Sigmoid colon (tissue), 7 donors: Measurements from ENCODE around the gene GPR137B. TPM values are rescaled to one million over a fixed set of nuclear protein-coding genes. Genes with fewer than 3 reads are reported as not detected.

Experiments
- DNase-seq: peaks from one replicate; pipeline ENCODE4 v3.0.0-alpha.2; 2019
- H3K27ac ChIP-seq, 4 donors: fragments of 200-600 bp; sonication (generic); one replicate each; pipeline ENCODE4 v1.5.1; 2016 to 2019; ENCODE audit warnings: mild to moderate bottlenecking in 1 of 4
- H3K27me3 ChIP-seq, 3 donors: fragments of 200-600 bp; sonication (generic); one replicate each; pipeline ENCODE4 v1.5.1; 2019; ENCODE audit warnings: mild to moderate bottlenecking in 1 of 3
- H3K36me3 ChIP-seq, 4 donors: fragments of 200-600 bp; sonication (generic); one replicate each; pipeline ENCODE4 v1.5.1; 2016 to 2019
- H3K4me1 ChIP-seq, 4 donors: fragments of 200-600 bp; sonication (generic); one replicate each; pipeline ENCODE4 v1.5.1; 2017 to 2019
- H3K4me3 ChIP-seq, 4 donors: fragments of 200-600 bp; sonication (generic); one replicate each; pipeline ENCODE4 v1.5.1; 2017 to 2019; ENCODE audit warnings: mild to moderate bottlenecking in 2 of 4, moderate library complexity in 1 of 4
- H3K9me3 ChIP-seq, 4 donors: fragments of 200-600 bp in 3 of 4; sonication (generic) in 3 of 4; one replicate each; pipeline versions ENCODE4 v1.5.1 to v1.6.1; 2013 to 2019
- EP300 ChIP-seq, 4 donors: sonication (generic); formaldehyde crosslinking; IDR thresholded peaks; one replicate each; pipeline ENCODE4 v1.6.1; 2017; ENCODE audit warnings: antibody characterized with exemption in 4 of 4
- POLR2A ChIP-seq, 2 donors: fragments of 450-650 bp; IDR thresholded peaks; one replicate each; pipeline ENCODE4 v1.6.1; 2016; ENCODE audit warnings: antibody characterized with exemption in 2 of 2, mild to moderate bottlenecking in 2 of 2, moderate library complexity in 2 of 2
- POLR2AphosphoS5 ChIP-seq, 4 donors: sonication (generic); formaldehyde crosslinking; IDR thresholded peaks; one replicate each; pipeline ENCODE4 v1.6.1; 2017; ENCODE audit warnings: antibody characterized with exemption in 4 of 4
- WGBS, 2 donors: extraction: QIAGEN DNeasy Blood & Tissue Kit; methylation state at CpG; one replicate each; pipeline ENCODE4 v1.1.7; 2013; 5-methylcytosine and 5-hydroxymethylcytosine counted together
- intact Hi-C: fragments of 100-400 bp; cut with DNase I; formaldehyde crosslinking; loops from one replicate; pipeline ENCODE4 v1.15.1; 2023
- polyA plus RNA-seq, 3 donors: library from polyadenylated mRNA; stranded (reverse); fragments of 200-250 nt; gene quantifications; one replicate each; pipeline ENCODE4 v1.2.3, GENCODE V29; 2013
- total RNA-seq, 4 donors: library from RNA; depleted of rRNA; stranded (reverse); fragments of >200 nt; gene quantifications; one replicate each; pipeline ENCODE4 v1.1.0, GENCODE V29; 2016
- TF ChIP-seq, protein P1 (sequence below), 4 experiments: fragments of 450-650 bp in 3 of 4; fragments of 200-600 bp in 1 of 4; IDR thresholded peaks; one replicate each; pipeline ENCODE4 v1.5.1; 2016 to 2019; ENCODE audit warnings: antibody characterized with exemption in 4 of 4, mild to moderate bottlenecking in 3 of 4, moderate library complexity in 2 of 4
- donor health status: healthy with polysubstance abuse.
- donor health status: Bipolar disorder and iron deficiency.
- donor health status: healthy.

Gene GPR137B
- total and polyA plus RNA-seq, 7 donors: 6.0 to 25.5 (median 10.8) TPM

DNA sequence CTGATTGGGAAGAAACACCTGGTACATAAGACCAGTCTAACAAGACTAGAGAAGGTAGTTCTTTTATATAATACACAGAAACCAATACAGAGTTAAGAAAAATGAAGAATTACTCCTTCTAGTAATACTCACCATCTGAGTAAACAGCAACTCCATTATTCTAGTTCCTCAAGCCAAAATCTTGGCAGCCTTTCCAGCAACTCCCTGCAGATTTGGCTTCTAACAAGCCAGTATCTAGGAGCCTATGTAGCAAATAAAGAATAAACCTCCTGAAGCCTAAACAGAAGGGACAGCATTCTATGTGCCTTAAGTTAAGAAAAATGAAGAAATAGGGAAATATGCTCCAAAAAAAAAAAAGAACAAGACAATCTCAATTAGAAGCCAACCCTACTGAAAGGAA is 114.9 kb downstream of the GPR137B start:
- intact Hi-C loops: no loop called here
- peaks cover 0 to 22% (median 6%) of the 10 kb centered on the region in 4 donors for H3K9me3 ChIP-seq
- no peak for TF ChIP-seq EP300 (IDR thresholded peaks at IDR 0.05)
- TF ChIP-seq POLR2AphosphoS5 (IDR thresholded peaks at IDR 0.05): no peak
- TF ChIP-seq, protein P1, sequence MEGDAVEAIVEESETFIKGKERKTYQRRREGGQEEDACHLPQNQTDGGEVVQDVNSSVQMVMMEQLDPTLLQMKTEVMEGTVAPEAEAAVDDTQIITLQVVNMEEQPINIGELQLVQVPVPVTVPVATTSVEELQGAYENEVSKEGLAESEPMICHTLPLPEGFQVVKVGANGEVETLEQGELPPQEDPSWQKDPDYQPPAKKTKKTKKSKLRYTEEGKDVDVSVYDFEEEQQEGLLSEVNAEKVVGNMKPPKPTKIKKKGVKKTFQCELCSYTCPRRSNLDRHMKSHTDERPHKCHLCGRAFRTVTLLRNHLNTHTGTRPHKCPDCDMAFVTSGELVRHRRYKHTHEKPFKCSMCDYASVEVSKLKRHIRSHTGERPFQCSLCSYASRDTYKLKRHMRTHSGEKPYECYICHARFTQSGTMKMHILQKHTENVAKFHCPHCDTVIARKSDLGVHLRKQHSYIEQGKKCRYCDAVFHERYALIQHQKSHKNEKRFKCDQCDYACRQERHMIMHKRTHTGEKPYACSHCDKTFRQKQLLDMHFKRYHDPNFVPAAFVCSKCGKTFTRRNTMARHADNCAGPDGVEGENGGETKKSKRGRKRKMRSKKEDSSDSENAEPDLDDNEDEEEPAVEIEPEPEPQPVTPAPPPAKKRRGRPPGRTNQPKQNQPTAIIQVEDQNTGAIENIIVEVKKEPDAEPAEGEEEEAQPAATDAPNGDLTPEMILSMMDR (IDR thresholded peaks at IDR 0.05): no peak
- no peak for TF ChIP-seq POLR2A (IDR thresholded peaks at IDR 0.05)

DNA sequence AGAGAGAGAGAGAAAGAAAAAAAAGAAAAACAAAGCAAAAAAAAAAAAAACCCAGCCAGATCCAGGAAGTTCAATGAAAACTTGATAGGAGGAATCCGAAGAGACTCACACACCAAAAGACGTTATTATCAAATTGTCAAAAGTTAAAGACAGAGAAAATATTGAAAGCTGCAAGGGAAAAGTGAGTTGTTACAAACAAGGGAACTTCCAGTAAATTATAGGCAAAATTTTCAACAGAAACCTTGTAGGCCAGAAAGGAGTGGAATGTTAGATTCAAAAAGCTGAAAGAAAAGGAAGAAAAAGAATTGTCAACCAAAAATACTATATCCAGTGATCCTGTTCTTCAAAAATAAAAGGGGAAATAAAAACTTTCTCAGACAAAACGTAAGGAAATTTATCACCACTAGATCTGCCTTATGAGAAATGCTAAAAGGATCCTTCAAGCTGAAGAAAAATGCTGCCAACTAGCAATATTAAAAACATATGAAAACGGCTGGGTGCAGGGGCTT is 115.8 kb downstream of the GPR137B start:
- Histone ChIP-seq H3K36me3 (peaks cover 0 to 9% (median 0%) of the 10 kb centered on the region in 4 donors), H3K4me3 (no peak overlapping the region), H3K4me1 (no peaks in the 10 kb centered on the region), H3K9me3 (peaks cover 0 to 22% (median 8%) of the 10 kb centered on the region in 4 donors), H3K27ac (no peak overlapping the region), H3K27me3 (no peaks in the 10 kb centered on the region)
- DNase-seq: no peak
- WGBS, 2 donors: 94% methylated on average over 4 of the region's 4 CpGs
- intact Hi-C loops: no loop called here
- TF ChIP-seq, protein P1 (IDR thresholded peaks at IDR 0.05): no peak
- no peak for TF ChIP-seq POLR2AphosphoS5 (IDR thresholded peaks at IDR 0.05)
- TF ChIP-seq POLR2A (IDR thresholded peaks at IDR 0.05): no peak
- no peak for TF ChIP-seq EP300 (IDR thresholded peaks at IDR 0.05)

More for the DNA sequence above, 114.9 kb downstream of the GPR137B start:
- Histone ChIP-seq H3K4me1 (no peaks in the 10 kb centered on the region), H3K36me3 (peaks cover 0 to 14% (median 0%) of the 10 kb centered on the region in 4 donors), H3K4me3 (no peak overlapping the region), H3K27ac (no peak overlapping the region), H3K27me3 (no peaks in the 10 kb centered on the region)
- no peak for DNase-seq

Other genes starting within 250 kb of the GPR137B start
- 100 to 1,000 TPM; 136 to 242 (median 145) TPM for gene NID1, start 77.4 kb upstream of the GPR137B start, total RNA-seq
- gene NID1, start 77.4 kb upstream of the GPR137B start, polyA plus RNA-seq: 10 to 100 TPM in 1 of 3 donors, 1 to 10 TPM in 2; 3.9 to 29.9 (median 6.6) TPM
- 10 to 100 TPM in 3 of 4 donors, 1 to 10 TPM in 1; 9.0 to 17.2 (median 13.7) TPM for gene ERO1B, start 139.4 kb downstream of the GPR137B start, total RNA-seq
- 1 to 10 TPM; 1.2 to 2.1 (median 1.4) TPM for gene ERO1B, start 139.4 kb downstream of the GPR137B start, polyA plus RNA-seq